NOMO-1 treated with dmso at 0.1 percent for 144 hours (cell line): Measurements from ENCODE around the gene CTNNAL1.
"Not testable (repeated sequence)": the region's sequence is repeated elsewhere in the genome, so short reads cannot be mapped to it uniquely, and the experiment has no call there.

Experiments
- DNase-seq: peaks from one replicate; lab custom pipeline; 2025; ENCODE audit not compliant: unreplicated experiment; lab: John Stamatoyannopoulos, UW

Gene CTNNAL1

GRCh38 chr9:108994695-108995094, 18.6 kb downstream of the CTNNAL1 start:
- peak; percentile 30 for DNase-seq

- no peak for DNase-seq
These were observed 21.8 kb downstream of the CTNNAL1 start for GRCh38 chr9:108991479-108991878.

DNA sequence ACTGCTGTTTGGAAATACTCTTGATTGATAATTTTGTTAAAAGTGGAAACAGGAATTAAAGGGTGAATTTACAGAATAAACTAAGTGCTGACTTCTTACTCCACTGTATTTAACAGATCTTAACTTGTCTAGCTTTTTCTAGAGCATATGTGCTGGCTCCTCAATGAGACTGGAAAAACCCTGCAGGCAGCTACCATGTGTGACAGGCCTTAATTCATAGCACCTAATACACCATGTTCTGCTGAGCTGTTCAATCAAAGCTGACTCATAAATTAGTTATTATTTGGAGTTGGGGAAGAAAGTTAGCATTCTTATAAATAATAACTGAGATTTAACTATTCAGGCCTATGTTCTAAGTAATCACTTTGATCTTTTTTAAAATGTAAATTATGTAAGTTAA, 29.4 kb downstream of the CTNNAL1 start:
- DNase-seq, result no peak

- DNase-seq, result no peak
These were observed 32.4 kb downstream of the CTNNAL1 start for GRCh38 chr9:108980893-108981292.

- DNase-seq, result no peak
These were observed 35.1 kb downstream of the CTNNAL1 start for GRCh38 chr9:108978205-108978604.

GRCh38 chr9:108973895-108974294, 39.4 kb downstream of the CTNNAL1 start:
- DNase-seq, result no peak

DNA sequence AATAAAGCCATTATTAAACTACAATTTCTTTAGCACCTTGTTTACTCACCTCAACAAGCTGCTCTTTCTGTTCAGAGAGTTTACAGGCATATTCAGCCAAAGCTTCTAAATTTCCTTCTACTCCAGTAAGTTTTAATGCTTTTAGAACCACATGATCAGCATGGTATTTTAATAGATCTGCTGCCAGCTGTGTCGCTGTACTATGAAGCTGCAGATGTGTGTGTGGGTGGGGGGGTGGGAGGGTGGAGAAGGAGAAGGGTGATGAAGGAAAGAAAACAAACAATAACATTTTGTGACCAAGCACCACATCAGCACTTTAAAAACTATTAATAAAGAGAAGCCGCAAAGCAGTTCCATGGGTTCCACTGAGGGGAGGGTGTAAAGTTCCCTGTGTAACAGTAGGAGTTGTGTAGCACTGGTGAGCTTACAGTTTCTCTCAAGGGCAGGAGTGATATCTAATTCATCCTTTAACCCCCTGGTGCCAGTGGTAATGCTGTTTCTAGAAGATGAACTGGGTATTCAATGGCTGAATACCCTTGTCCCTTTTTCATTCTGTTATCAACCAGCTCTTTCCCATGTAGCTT, 40.6 kb downstream of the CTNNAL1 start:
- DNase-seq, result no peak

GRCh38 chr9:108972186-108972585, 41.1 kb downstream of the CTNNAL1 start:
- no peak for DNase-seq

- not testable (repeated sequence) for DNase-seq
These were observed 41.9 kb downstream of the CTNNAL1 start for GRCh38 chr9:108971392-108971791.

GRCh38 chr9:108967916-108968315, 45.4 kb downstream of the CTNNAL1 start:
- no peak for DNase-seq

GRCh38 chr9:108963459-108964143, 49.7 kb downstream of the CTNNAL1 start:
- DNase-seq, result no peak

DNA sequence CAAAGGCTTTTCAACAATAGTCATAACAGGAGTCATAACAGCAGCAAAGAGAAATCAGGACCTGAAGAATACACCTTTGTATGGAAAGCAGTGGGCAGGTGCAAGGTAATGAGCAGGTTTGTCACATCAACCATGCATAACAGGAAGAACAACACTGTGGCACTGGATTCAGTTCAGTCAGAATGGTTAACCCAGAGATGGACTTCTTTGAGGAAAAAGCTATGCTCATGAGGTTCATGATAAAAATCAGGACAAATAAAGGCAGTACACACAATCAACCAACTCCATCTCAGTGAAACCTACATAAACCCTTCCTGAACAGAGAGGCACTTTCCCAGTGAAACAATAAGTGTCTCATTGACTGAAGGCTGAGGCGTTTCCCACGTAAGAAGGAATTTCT, 52.1 kb downstream of the CTNNAL1 start:
- DNase-seq, result no peak

DNA sequence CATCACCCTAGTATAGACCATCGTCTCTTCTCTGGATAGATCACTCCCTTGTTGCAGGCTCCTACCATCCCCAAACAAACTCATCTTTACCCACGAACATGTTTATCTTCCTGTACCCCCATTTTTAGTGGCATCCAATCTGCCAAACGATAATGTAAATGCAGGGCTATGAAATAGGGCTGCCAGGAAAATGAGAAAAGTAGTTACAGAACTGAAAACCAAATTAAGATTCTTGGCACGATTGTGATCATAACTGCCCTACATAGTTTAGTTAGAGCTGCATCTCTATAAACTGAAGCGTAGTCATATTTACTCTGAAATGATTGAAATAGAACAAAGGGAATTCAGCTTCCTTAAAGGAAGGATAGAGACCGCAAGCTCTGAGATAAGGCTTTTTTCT, 53.0 kb downstream of the CTNNAL1 start:
- no peak for DNase-seq

DNA sequence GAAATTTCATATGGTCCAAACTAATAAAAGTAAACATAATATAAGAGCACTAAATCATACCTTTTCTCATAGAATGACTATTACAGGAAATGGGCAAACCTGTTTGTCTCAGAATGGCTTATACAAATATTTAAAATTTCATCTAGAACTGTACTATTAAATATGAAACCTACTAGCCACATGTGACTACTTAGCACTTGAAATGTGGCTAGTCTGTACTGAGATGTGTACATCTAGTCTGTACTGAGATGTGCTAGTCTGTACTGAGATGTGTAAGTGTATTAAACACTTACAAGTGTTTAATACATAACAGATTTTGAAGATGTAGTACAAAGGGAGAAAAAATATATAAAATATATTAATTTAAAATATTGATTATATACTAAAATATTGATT, 56.7 kb downstream of the CTNNAL1 start:
- DNase-seq, result no peak

- DNase-seq, result no peak
These were observed 57.2 kb downstream of the CTNNAL1 start for GRCh38 chr9:108956022-108956630.

- DNase-seq, result peak; percentile 6
These were observed 59.2 kb downstream of the CTNNAL1 start for GRCh38 chr9:108953983-108954574.

GRCh38 chr9:108951578-108951977, 61.7 kb downstream of the CTNNAL1 start:
- DNase-seq, result no peak

- DNase-seq, result no peak
These were observed 63.1 kb downstream of the CTNNAL1 start for GRCh38 chr9:108950168-108950567.

DNA sequence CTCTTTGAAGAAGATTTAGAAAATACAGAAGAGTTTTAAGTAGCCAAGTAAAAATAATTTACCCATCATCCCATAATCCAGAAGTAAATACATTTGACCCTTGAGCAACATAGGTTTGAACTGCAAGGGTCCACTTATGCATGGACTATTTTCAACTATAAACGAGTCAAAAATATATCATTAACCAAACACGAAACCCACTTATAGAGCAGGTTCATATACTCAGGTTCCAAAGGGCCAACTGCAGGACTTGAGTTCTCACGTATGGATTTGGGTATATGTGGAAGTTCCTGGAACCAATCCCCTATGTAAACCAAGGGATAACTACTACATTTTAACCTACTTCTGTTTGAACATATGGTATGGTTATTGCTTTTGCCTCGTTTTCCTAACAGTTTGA, 73.3 kb downstream of the CTNNAL1 start:
- no peak for DNase-seq

DNA sequence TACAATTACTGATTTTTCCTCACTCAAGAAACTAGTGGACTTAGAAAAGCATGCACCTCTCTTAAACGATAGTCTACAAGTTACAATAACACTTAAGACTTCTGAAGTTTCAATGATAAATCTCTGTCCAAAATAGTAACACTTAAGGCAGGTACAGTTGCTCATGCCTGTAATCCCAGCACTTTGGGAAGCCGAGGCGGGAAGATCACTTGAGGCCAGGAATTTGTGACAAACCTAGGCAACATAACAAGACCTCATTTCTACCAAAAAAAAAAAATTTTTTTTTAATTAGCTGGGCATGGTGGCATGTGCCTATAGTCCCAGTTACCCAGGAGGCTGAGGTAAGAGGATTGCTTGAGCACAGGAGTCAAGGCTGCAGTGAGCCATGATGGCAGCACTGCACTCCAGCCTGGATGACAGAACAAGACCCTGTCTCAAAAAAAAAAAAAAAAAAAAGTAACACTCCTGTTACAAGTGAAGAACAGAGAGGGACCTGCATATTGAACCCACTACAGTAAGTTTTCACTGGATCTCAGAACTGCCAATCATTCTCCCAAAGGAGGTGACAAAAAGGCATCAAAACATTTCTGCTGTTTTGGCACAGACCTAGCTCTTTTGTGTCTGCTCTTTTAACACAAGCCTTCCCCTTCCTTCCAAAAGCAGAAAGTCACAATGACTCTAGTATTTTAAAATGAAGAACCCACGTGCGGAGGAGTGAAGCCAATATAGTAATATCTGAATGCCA, 75.6 kb downstream of the CTNNAL1 start:
- no peak for DNase-seq

DNA sequence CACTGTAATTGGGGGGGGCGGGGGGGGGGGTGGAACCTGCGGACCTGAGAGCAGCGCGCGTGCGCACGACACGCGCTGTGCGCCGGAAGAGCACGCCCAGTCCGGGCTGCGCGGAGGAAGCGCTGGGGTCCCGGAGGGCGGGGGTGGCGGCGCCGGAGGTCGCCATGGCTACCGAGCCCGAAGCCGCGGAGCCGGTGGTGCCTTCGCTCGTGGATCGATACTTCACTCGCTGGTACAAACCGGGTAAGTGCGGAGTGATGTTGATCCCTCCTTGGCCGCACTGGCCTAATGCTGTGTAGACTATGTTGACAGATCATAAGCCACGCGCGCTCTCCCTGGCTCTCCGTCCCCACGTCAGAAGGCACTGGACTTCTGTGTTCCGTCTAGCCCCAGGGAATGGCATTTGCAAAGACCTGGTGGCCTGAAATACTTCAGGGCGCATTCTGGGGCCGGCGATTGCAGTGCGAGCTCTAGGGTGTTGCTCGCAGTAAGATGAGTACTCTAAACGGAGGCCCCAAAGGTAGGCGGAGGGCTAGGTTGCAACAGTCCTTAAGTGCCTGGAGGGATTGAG, 78.9 kb downstream of the CTNNAL1 start, which contains the start of gene ABITRAM:
Gene ABITRAM (plus strand): TSS at position 78 of the 571 bp plus-strand sequence. CDS start 87 bp downstream, at position 165.
- DNase-seq, result peak; percentile 82
